Measurements from ENCODE around the gene SP9.

- TF ChIP-seq EP300 (IDR thresholded peaks at IDR 0.05) = no peak
- TF ChIP-seq, protein P1, sequence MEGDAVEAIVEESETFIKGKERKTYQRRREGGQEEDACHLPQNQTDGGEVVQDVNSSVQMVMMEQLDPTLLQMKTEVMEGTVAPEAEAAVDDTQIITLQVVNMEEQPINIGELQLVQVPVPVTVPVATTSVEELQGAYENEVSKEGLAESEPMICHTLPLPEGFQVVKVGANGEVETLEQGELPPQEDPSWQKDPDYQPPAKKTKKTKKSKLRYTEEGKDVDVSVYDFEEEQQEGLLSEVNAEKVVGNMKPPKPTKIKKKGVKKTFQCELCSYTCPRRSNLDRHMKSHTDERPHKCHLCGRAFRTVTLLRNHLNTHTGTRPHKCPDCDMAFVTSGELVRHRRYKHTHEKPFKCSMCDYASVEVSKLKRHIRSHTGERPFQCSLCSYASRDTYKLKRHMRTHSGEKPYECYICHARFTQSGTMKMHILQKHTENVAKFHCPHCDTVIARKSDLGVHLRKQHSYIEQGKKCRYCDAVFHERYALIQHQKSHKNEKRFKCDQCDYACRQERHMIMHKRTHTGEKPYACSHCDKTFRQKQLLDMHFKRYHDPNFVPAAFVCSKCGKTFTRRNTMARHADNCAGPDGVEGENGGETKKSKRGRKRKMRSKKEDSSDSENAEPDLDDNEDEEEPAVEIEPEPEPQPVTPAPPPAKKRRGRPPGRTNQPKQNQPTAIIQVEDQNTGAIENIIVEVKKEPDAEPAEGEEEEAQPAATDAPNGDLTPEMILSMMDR (IDR thresholded peaks at IDR 0.05) = no peak
- TF ChIP-seq POLR2A (IDR thresholded peaks at IDR 0.05) = no peak
Measured at GRCh38 chr2:174353004-174353403, 18.2 kb downstream of the SP9 start.

Measured in ovary (tissue), 3 donors.